Esophagus squamous epithelium (tissue), 5 donors: ENCODE measurements around the gene TMEM95. TPM values are rescaled to one million over a fixed set of nuclear protein-coding genes. Genes with fewer than 3 reads are reported as not detected.

Experiments
- DNase-seq: peaks from one replicate; lab custom pipeline; 2025; lab: John Stamatoyannopoulos, UW
- H3K27ac ChIP-seq, 4 donors: fragments of 200-600 bp; sonication (generic); one replicate each; pipeline ENCODE4 v1.5.1; 2016 to 2019; ENCODE audit warnings: mild to moderate bottlenecking in 1 of 4
- H3K27me3 ChIP-seq, 4 donors: fragments of 200-600 bp; sonication (generic); 1 replicate in 3 of 4; 2 replicates in 1 of 4; pipeline versions ENCODE4 v1.5.1 to v1.6.0; 2017 to 2021; ENCODE audit warnings: antibody characterized with exemption in 1 of 4
- H3K36me3 ChIP-seq, 3 donors: fragments of 200-600 bp; sonication (generic); one replicate each; pipeline ENCODE4 v1.5.1; 2016 to 2019
- H3K4me1 ChIP-seq, 3 donors: fragments of 200-600 bp; sonication (generic); one replicate each; pipeline ENCODE4 v1.5.1; 2017 to 2019
- H3K4me3 ChIP-seq, 4 donors: fragments of 200-600 bp; sonication (generic); 1 replicate in 3 of 4; 2 replicates in 1 of 4; pipeline ENCODE4 v1.5.1; 2016 to 2019; ENCODE audit warnings: mild to moderate bottlenecking in 2 of 4, moderate library complexity in 1 of 4
- H3K9me3 ChIP-seq, 3 donors: fragments of 200-600 bp; sonication (generic); one replicate each; pipeline ENCODE4 v1.5.1; 2016 to 2019
- CTCF ChIP-seq, 6 experiments: fragments of 450-650 bp in 4 of 6; fragments of 200-600 bp in 2 of 6; sonication (generic) in 2 of 6; IDR thresholded peaks; one replicate each; pipeline ENCODE4 v1.5.1; 2016 to 2019; ENCODE audit warnings: antibody characterized with exemption in 6 of 6, mild to moderate bottlenecking in 4 of 6, moderate library complexity in 4 of 6
- POLR2A ChIP-seq, 4 donors: fragments of 450-650 bp; IDR thresholded peaks; one replicate each; pipeline ENCODE4 v1.6.1; 2017; ENCODE audit warnings: antibody characterized with exemption in 4 of 4, mild to moderate bottlenecking in 4 of 4, moderate library complexity in 3 of 4
- WGBS, 2 donors: methylation state at CpG; one replicate each; pipeline ENCODE4 v1.1.5; 2018; 5-methylcytosine and 5-hydroxymethylcytosine counted together
- intact Hi-C: fragments of 100-400 bp; cut with DNase I; formaldehyde crosslinking; loops from one replicate; pipeline ENCODE4 v1.15.0; 2022
- total RNA-seq, 4 donors: library from RNA; depleted of rRNA; stranded (reverse); fragments of >200 nt; gene quantifications; one replicate each; pipeline ENCODE4 v1.1.0, GENCODE V29; 2016
- donor health status: DM: yes; HTN: yes; CAD: no.

TMEM95 gene
- total RNA-seq, 4 donors from 2014 or later, result not detected

DNA sequence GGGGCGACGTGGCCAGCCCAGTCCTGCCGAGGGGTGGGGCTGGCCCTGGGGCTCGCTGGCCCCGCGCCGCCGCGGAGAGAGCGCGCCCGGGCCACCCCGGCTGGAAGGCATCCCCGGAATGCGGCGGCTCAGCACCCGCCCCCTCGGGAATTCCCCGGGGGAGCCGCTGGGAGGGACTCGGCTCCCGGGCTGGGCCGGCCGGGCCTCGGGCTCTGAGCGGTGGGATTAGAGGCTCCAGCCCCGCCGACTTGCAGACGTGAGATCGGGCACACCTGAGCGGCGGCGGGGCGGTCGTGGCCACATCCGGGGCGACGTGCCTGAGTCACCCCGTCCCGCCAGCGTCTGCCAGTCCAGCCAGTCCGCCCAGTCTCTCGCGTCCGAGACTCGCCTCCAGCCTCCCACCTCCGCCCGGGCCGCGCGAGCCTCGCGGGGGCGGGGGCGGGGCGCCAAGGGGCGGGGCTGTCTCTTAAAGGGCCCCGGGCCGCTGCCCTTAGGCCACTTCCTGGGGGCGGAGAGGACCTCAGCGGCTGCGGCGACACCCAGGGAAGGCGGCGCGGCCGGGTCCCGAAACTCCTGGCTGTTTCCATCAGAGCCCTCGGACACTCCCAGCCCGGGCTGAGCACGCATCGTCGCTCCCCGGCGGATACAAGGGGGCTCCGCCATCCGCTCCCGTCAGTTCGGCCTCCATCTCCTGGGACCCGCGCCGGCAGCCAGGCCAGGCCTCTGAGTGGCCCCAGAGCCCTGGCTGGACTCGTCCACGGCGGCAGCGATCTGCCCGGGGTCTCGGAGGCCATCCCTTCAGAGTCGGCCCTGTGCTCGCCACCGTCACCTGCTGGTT is 3.1 kb upstream of the TMEM95 start, which contains the start of gene KCTD11:
Gene KCTD11 (plus strand): TSS at position 498 of the 838 bp plus-strand sequence.
- Histone ChIP-seq H3K4me3 (peak within 1 kb of the TSS; percentile 80 to 89 (median 87)), H3K27ac (peak within 1 kb of the TSS; percentile 98 to 100 (median 98)), H3K36me3 (no peaks in the 10 kb centered on the region), H3K27me3 (no peaks in the 10 kb centered on the region), H3K9me3 (no peaks in the 10 kb centered on the region), H3K4me1 (peaks cover 48 to 74% (median 54%) of the 10 kb centered on the region in 3 donors)
- TF ChIP-seq CTCF (IDR thresholded peaks at IDR 0.05), result peak in 4 of 6 experiments; percentile 0 to 37 (median 20)
- TF ChIP-seq POLR2A (IDR thresholded peaks at IDR 0.05), result peak in 3 of 4 donors; percentile 8 to 64 (median 34)
- DNase-seq, result no peak
- intact Hi-C loops, result no loop called here
- 0% methylated on average over 2 of the region's 91 CpGs; no CpG with 5 or more reads in 1 of the 2 donors for WGBS, 2 donors

- intact Hi-C loops, result no loop called here
- TF ChIP-seq POLR2A (IDR thresholded peaks at IDR 0.05), result no peak
- TF ChIP-seq CTCF (IDR thresholded peaks at IDR 0.05), result peak in 2 of 6 experiments; percentile 44 to 53
- Histone ChIP-seq H3K4me1 (peaks cover 48 to 77% (median 54%) of the 10 kb centered on the region in 3 donors), H3K27ac (peak overlapping the region; percentile 98 to 100 (median 98)), H3K27me3 (no peaks in the 10 kb centered on the region), H3K36me3 (no peaks in the 10 kb centered on the region), H3K9me3 (no peaks in the 10 kb centered on the region), H3K4me3 (peak overlapping the region; percentile 80 to 89 (median 87))
- 14 to 27% methylated on average over 10 of the region's 10 CpGs for WGBS, 2 donors
- no peak for DNase-seq
Measured at GRCh38 chr17:7352503-7352889, 2.5 kb upstream of the TMEM95 start.

DNA sequence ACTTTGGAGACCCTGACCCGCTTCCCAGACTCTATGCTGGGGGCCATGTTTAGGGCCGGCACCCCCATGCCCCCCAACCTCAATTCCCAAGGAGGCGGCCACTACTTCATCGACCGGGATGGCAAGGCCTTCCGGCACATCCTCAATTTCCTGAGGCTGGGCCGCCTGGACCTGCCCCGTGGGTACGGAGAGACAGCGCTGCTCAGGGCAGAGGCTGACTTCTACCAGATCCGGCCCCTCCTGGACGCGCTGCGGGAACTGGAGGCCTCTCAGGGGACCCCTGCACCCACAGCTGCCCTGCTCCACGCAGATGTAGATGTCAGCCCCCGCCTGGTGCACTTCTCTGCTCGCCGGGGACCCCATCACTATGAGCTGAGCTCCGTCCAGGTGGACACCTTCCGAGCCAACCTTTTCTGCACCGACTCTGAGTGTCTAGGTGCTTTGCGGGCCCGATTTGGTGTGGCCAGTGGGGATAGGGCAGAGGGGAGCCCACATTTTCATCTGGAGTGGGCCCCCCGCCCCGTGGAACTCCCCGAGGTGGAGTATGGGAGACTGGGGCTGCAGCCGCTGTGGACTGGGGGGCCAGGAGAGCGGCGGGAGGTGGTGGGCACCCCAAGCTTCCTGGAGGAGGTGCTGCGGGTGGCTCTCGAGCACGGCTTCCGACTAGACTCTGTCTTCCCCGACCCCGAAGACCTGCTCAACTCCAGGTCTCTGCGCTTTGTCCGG is 1.9 kb upstream of the TMEM95 start:
- H3K9me3 ChIP-seq, result no peaks in the 10 kb centered on the region
- 83 to 97% methylated on average over 1 to 6 of the region's 37 CpGs for WGBS, 2 donors
- H3K36me3 ChIP-seq, result no peaks in the 10 kb centered on the region
- H3K27me3 ChIP-seq, result no peaks in the 10 kb centered on the region
- TF ChIP-seq CTCF (IDR thresholded peaks at IDR 0.05) (no peak), POLR2A (IDR thresholded peaks at IDR 0.05) (no peak)
- H3K27ac ChIP-seq, result peak overlapping the region; percentile 98 to 100 (median 98)
- peaks cover 48 to 77% (median 54%) of the 10 kb centered on the region in 3 donors for H3K4me1 ChIP-seq
- no peak for DNase-seq
- intact Hi-C loops, result no loop called here
- peak overlapping the region; percentile 80 to 89 (median 87) for H3K4me3 ChIP-seq

- Histone ChIP-seq H3K27ac (peak overlapping the region; percentile 98 to 100 (median 98)), H3K36me3 (no peaks in the 10 kb centered on the region), H3K27me3 (no peaks in the 10 kb centered on the region), H3K9me3 (no peaks in the 10 kb centered on the region), H3K4me3 (peak overlapping the region in 3 of 4 donors; percentile 34 to 88 (median 80)), H3K4me1 (peaks cover 48 to 71% (median 54%) of the 10 kb centered on the region in 3 donors)
- WGBS, 2 donors, result 39 to 51% methylated on average over 5 to 9 of the region's 9 CpGs
- intact Hi-C loops, result no loop called here
- peak in 3 of 6 experiments; percentile 21 to 53 (median 27) for TF ChIP-seq CTCF (IDR thresholded peaks at IDR 0.05)
- TF ChIP-seq POLR2A (IDR thresholded peaks at IDR 0.05), result peak in 1 of 4 donors; percentile 23
- no peak for DNase-seq
Measured at GRCh38 chr17:7354262-7354843, 603 bp upstream of the TMEM95 start.
